ENCODE data around the gene INHA.

- no peak for TF ChIP-seq EP300 (IDR thresholded peaks at IDR 0.05; ENCODE audit: low read depth)
- TF ChIP-seq CTCF (IDR thresholded peaks at IDR 0.05) = no peak
- TF ChIP-seq POLR2A (IDR thresholded peaks at IDR 0.05) = no peak
These were observed 31.2 kb upstream of the INHA start for GRCh38 chr2:219540784-219541504.
